ENCODE data around the gene CNOT9. TPM values are rescaled to one million over a fixed set of nuclear protein-coding genes. Genes with fewer than 3 reads are reported as not detected.

CNOT9 gene
- total RNA-seq, 1 experiment from 2014 or later, result 89.5 TPM

GRCh38 chr2:218555527-218555926 lies 13.1 kb upstream of the CNOT9 start:
- H3K36me3 ChIP-seq (ENCODE audit: insufficient read depth, low read length, poor library complexity, severe bottlenecking), result peaks cover 81% of the 10 kb centered on the region
- no peak for DNase-seq (ENCODE audit: low spot score)
- CTCF ChIA-PET, result no interaction called here

GRCh38 chr2:218557941-218558340 lies 10.7 kb upstream of the CNOT9 start:
- CTCF ChIA-PET, result no interaction called here

More at GRCh38 chr2:218555527-218555926, 13.1 kb upstream of the CNOT9 start:
- no peaks in the 10 kb centered on the region for H3K27me3 ChIP-seq (replicated peaks; ENCODE audit: insufficient read depth, low read depth, low read length, poor library complexity)
- intact Hi-C loops (cut with micrococcal nuclease; ENCODE audit: unreplicated experiment), result no loop called here
- no peak overlapping the region for H3K27ac ChIP-seq (ENCODE audit: low read depth, low read length, poor library complexity, severe bottlenecking)
- POLR2A ChIA-PET (ENCODE audit: low non-redundant PET), result no interaction called here
- no peak overlapping the region for H3K4me3 ChIP-seq (ENCODE audit: low read depth, low read length, poor library complexity, severe bottlenecking)
- no peaks in the 10 kb centered on the region for H3K9me3 ChIP-seq (ENCODE audit: low read depth, low read length, poor library complexity, severe bottlenecking)
- BruUV-seq (replicated peaks), result no TSS peak
- TF ChIP-seq, protein P1, sequence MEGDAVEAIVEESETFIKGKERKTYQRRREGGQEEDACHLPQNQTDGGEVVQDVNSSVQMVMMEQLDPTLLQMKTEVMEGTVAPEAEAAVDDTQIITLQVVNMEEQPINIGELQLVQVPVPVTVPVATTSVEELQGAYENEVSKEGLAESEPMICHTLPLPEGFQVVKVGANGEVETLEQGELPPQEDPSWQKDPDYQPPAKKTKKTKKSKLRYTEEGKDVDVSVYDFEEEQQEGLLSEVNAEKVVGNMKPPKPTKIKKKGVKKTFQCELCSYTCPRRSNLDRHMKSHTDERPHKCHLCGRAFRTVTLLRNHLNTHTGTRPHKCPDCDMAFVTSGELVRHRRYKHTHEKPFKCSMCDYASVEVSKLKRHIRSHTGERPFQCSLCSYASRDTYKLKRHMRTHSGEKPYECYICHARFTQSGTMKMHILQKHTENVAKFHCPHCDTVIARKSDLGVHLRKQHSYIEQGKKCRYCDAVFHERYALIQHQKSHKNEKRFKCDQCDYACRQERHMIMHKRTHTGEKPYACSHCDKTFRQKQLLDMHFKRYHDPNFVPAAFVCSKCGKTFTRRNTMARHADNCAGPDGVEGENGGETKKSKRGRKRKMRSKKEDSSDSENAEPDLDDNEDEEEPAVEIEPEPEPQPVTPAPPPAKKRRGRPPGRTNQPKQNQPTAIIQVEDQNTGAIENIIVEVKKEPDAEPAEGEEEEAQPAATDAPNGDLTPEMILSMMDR (conservative IDR thresholded peaks at IDR 0.05; ENCODE audit: low read depth, low read length), result no peak
- TF ChIP-seq EZH2 (IDR thresholded peaks at IDR 0.05; ENCODE audit: borderline replicate concordance, low read depth, low read length, poor library complexity, severe bottlenecking), result no peak
- H3K4me1 ChIP-seq (ENCODE audit: insufficient read depth, low read length, poor library complexity, severe bottlenecking), result peaks cover 4% of the 10 kb centered on the region

DNA sequence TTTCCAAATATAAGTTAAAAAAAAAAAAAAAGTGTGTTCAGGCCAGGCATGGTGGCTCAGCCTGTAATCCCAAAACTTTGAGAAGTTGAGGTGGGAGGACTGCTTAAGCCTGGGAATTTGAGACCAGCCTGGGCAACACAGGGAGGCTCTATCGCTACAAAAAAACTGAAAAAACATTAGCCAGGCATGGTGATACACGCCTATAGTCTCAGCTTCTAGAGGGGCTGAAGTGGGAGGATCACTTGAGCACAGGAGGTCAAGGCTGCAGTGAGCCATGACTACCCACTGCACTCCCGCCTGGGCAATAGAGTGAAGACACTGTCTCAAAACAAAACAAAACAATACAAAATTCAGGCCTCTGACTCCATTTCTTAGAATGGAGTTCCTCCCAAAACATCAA lies 9.7 kb upstream of the CNOT9 start:
- no peak overlapping the region for H3K4me3 ChIP-seq (ENCODE audit: low read depth, low read length, poor library complexity, severe bottlenecking)
- no peaks in the 10 kb centered on the region for H3K9me3 ChIP-seq (ENCODE audit: low read depth, low read length, poor library complexity, severe bottlenecking)
- DNase-seq (ENCODE audit: low spot score), result no peak
- peaks cover 4% of the 10 kb centered on the region for H3K4me1 ChIP-seq (ENCODE audit: insufficient read depth, low read length, poor library complexity, severe bottlenecking)
- ChIA-PET CTCF (no interaction called here), POLR2A (ENCODE audit: low non-redundant PET) (no interaction called here)
- H3K27me3 ChIP-seq (replicated peaks; ENCODE audit: insufficient read depth, low read depth, low read length, poor library complexity), result no peaks in the 10 kb centered on the region
- H3K36me3 ChIP-seq (ENCODE audit: insufficient read depth, low read length, poor library complexity, severe bottlenecking), result peaks cover 75% of the 10 kb centered on the region
- peak overlapping the region; percentile 32 for H3K27ac ChIP-seq (ENCODE audit: low read depth, low read length, poor library complexity, severe bottlenecking)
- TF ChIP-seq, protein P1 (conservative IDR thresholded peaks at IDR 0.05; ENCODE audit: low read depth, low read length), result no peak
- no peak for TF ChIP-seq EZH2 (IDR thresholded peaks at IDR 0.05; ENCODE audit: borderline replicate concordance, low read depth, low read length, poor library complexity, severe bottlenecking)
- no TSS peak for BruUV-seq (replicated peaks)
- intact Hi-C loops (cut with micrococcal nuclease; ENCODE audit: unreplicated experiment), result no loop called here

More at GRCh38 chr2:218557941-218558340, 10.7 kb upstream of the CNOT9 start:
- POLR2A ChIA-PET (ENCODE audit: low non-redundant PET), result no interaction called here
- H3K9me3 ChIP-seq (ENCODE audit: low read depth, low read length, poor library complexity, severe bottlenecking), result no peaks in the 10 kb centered on the region
- peak; percentile 24 for DNase-seq (ENCODE audit: low spot score)
- H3K36me3 ChIP-seq (ENCODE audit: insufficient read depth, low read length, poor library complexity, severe bottlenecking), result peaks cover 80% of the 10 kb centered on the region
- H3K27me3 ChIP-seq (replicated peaks; ENCODE audit: insufficient read depth, low read depth, low read length, poor library complexity), result no peaks in the 10 kb centered on the region
- H3K4me3 ChIP-seq (ENCODE audit: low read depth, low read length, poor library complexity, severe bottlenecking), result no peak overlapping the region
- BruUV-seq (replicated peaks), result no TSS peak
- intact Hi-C loops (cut with micrococcal nuclease; ENCODE audit: unreplicated experiment), result no loop called here
- no peak overlapping the region for H3K27ac ChIP-seq (ENCODE audit: low read depth, low read length, poor library complexity, severe bottlenecking)
- TF ChIP-seq, protein P1 (conservative IDR thresholded peaks at IDR 0.05; ENCODE audit: low read depth, low read length), result no peak
- TF ChIP-seq EZH2 (IDR thresholded peaks at IDR 0.05; ENCODE audit: borderline replicate concordance, low read depth, low read length, poor library complexity, severe bottlenecking), result no peak
- peaks cover 4% of the 10 kb centered on the region for H3K4me1 ChIP-seq (ENCODE audit: insufficient read depth, low read length, poor library complexity, severe bottlenecking)

All from A673 (cell line).